Gastroesophageal sphincter (tissue), 2 donors: ENCODE measurements around the gene STAM.

ENCODE experiments used
- EP300 ChIP-seq: sonication (generic); formaldehyde crosslinking; IDR thresholded peaks from one replicate; pipeline ENCODE4 v1.6.1; 2017; ENCODE audit warnings: antibody characterized with exemption, mild to moderate bottlenecking
- POLR2AphosphoS5 ChIP-seq: sonication (generic); formaldehyde crosslinking; IDR thresholded peaks from one replicate; pipeline ENCODE4 v1.6.1; 2017; ENCODE audit warnings: antibody characterized with exemption

DNA sequence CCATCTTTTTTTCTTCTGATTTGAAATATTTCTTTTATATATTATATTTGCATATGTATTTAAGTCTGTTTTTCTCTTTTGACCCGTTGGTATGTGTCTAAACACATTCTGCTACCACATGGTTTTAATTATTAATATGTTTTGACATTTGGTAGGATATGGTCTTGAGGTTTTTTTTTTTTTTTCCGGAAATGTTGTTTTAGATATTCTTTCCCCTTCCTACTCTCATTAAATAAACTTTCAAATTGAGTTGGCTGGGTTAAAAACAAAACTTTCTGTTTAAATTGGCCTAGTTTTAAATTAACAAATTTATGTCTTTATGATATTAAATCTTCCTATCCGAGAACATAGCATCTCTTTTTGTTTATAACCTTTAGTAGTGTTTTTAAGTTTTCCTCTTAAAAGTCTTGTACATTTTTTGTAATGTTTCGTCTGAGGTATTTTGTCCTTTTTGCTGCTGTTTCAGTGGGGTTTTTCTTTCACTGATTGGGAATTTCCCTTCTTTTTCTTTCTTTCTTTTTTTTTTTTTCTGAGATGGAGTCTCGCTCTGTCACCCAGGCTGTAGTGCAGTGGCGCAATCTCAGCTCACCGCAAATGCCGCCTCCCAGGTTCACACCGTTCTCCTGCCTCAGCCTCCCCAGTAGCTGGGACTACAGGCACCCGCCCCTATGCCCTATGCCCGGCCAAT, 25.4 kb downstream of the STAM start:
- TF ChIP-seq POLR2AphosphoS5 = no peak
- TF ChIP-seq EP300 = no peak
